WTC11 (cell line): ENCODE results near the gene SLN.

Source experiments
- AFF4 ChIP-seq: sonication (generic); formaldehyde crosslinking; IDR thresholded peaks from 2 replicates; pipeline ENCODE4 v1.8.1; 2023; ENCODE audit warnings: mild to moderate bottlenecking, missing genetic modification reagents, borderline replicate concordance
- AR ChIP-seq: fragments of 250-450 bp; sonication (Bioruptor Pico); IDR thresholded peaks from 2 replicates; pipeline ENCODE4 v1.9.0; 2021; ENCODE audit warnings: mild to moderate bottlenecking
- CREB1 ChIP-seq: sonication (generic); formaldehyde crosslinking; IDR thresholded peaks from 2 replicates; pipeline ENCODE4 v1.8.0; 2023; ENCODE audit warnings: mild to moderate bottlenecking, missing genetic modification reagents
- CTCF ChIP-seq: fragments of 200-600 bp; IDR thresholded peaks from 2 replicates; pipeline ENCODE4 v1.8.0; 2022; ENCODE audit warnings: antibody characterized with exemption
- HMGXB4 ChIP-seq: sonication (generic); formaldehyde crosslinking; IDR thresholded peaks from 2 replicates; pipeline ENCODE4 v1.8.1; 2023; ENCODE audit warnings: mild to moderate bottlenecking, moderate library complexity, missing genetic modification reagents
- IRF1 ChIP-seq: sonication (generic); formaldehyde crosslinking; IDR thresholded peaks from 2 replicates; pipeline ENCODE4 v1.8.0; 2023; ENCODE audit warnings: missing genetic modification reagents
- MAX ChIP-seq: sonication (generic); formaldehyde crosslinking; IDR thresholded peaks from 2 replicates; pipeline ENCODE4 v1.8.0; 2022; ENCODE audit warnings: mild to moderate bottlenecking, missing genetic modification reagents
- MLX ChIP-seq: sonication (generic); formaldehyde crosslinking; IDR thresholded peaks from 2 replicates; pipeline ENCODE4 v1.8.1; 2023; ENCODE audit warnings: mild to moderate bottlenecking, missing genetic modification reagents, moderate library complexity
- PRDM15 ChIP-seq: sonication (generic); formaldehyde crosslinking; IDR thresholded peaks from 2 replicates; pipeline ENCODE4 v1.8.0; 2022; ENCODE audit warnings: missing genetic modification reagents
- SMAD3 ChIP-seq: sonication (generic); formaldehyde crosslinking; IDR thresholded peaks from 2 replicates; pipeline ENCODE4 v1.8.0; 2022; ENCODE audit warnings: missing genetic modification reagents, mild to moderate bottlenecking, borderline replicate concordance
- SP1 ChIP-seq: sonication (generic); formaldehyde crosslinking; conservative IDR thresholded peaks from 2 replicates; pipeline ENCODE4 v1.8.1; 2022; ENCODE audit warnings: missing genetic modification reagents
- USF1 ChIP-seq: sonication (generic); formaldehyde crosslinking; IDR thresholded peaks from 2 replicates; pipeline ENCODE4 v1.8.0; 2022; ENCODE audit warnings: mild to moderate bottlenecking, missing genetic modification reagents
- ZNF423 ChIP-seq: fragments of 250-450 bp; sonication (Bioruptor Pico); IDR thresholded peaks from 2 replicates; pipeline ENCODE4 v2.1.2; 2022; ENCODE audit warnings: mild to moderate bottlenecking, moderate library complexity
- ZNF512 ChIP-seq: sonication (generic); formaldehyde crosslinking; IDR thresholded peaks from 2 replicates; pipeline ENCODE4 v1.8.1; 2022; ENCODE audit warnings: missing genetic modification reagents, borderline replicate concordance

GRCh38 chr11:107732689-107733051 is 20.8 kb upstream of the SLN start:
- TF ChIP-seq SP1 (no peak), CREB1 (CRISPR knock-in tag) (no peak), SMAD3 (CRISPR knock-in tag) (no peak), CTCF (no peak), MAX (CRISPR knock-in tag) (no peak), MLX (CRISPR knock-in tag) (no peak), PRDM15 (CRISPR knock-in tag) (no peak), AR (no peak), ZNF423 (CRISPR knock-in tag) (no peak), USF1 (CRISPR knock-in tag) (no peak), ZNF512 (CRISPR knock-in tag) (no peak), AFF4 (CRISPR knock-in tag) (no peak), HMGXB4 (CRISPR knock-in tag) (no peak), IRF1 (no peak)
